Stimulated activated CD8-positive, alpha-beta memory T cell treated with anti-CD3 and anti-CD28 coated beads, Interleukin-12 subunit alpha, Interleukin-12 subunit beta, amount 100 ng/mL, for 1 hour (primary cell): Measurements from ENCODE around the gene OTUD5.

ENCODE experiments used
- DNase-seq: peaks from one replicate; pipeline ENCODE4 v3.0.0-alpha.2; 2020; ENCODE audit warnings: low read depth

OTUD5 gene

DNA sequence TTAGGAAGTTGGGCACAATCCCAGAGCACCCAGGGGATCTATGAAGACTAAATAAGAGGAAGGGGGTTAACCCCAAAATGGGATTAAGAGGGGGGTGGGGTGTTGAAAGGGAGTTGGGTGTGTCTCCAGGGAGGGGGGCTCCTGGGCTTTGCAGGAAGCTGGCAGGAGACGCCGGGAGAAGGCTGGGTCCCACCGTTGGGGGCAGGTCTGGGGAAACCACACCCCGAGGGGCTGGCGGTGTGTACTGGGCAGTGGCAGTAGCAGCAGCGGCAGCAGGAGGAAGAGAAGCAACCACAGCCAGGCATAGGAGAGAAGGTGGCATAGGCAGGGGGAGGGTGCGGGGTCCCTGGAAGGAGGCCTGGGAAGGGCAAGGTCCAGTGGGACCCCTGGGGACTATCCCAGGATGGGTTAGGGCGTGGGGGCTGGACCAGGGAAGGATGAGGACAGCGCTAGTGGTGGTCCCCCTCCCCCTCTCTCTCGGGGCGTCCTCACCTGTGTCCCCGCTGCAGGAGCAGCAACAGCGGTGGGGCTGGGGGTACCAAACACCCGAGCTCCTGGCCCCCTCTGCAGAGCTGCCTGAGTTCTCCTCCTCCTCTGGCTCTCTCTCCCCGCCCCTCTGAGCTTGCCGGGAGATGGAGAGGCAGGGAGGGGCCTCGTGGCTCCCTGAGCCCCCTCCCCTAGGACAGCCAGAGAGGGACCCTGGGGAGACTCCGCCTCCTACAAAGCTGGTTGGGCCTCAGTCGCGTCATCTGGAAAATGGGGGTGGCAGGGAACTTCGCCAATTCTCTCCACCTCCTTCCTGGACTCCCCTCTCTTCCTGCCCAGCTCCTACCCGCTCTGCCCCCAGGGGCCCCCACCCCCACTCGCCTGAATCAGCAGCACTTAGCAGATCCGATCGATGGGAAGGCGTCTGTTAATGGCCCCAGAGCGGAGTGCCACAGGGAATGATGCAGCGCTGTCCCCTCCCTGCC is 14.1 kb upstream of the OTUD5 start, which contains the start of gene KCND1:
TSS of gene KCND1 (minus strand) at position 596 of the 971 bp plus-strand sequence. CDS start 1,573 bp downstream, outside the sequence.
- DNase-seq = no peak

DNA sequence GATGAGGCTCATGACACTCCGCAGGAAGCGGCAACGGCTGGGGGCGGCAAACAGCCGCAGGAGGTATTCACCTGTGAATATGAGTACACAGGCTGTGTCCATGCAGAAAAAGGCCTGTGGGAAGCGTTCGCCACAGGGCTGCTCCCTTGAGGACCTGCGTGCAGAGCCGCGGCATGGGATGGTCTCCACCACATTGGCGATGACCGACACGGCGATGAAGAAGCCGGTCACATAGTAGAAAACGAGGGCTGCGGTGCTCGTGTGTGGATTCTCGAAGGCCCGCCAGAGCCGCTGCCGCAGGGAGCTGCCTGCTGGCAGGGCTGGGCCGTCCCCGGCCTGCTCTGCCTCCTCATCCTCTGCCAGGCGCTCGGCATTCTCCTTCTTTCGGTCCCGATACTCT is 12.1 kb upstream of the OTUD5 start:
- DNase-seq = no peak

DNA sequence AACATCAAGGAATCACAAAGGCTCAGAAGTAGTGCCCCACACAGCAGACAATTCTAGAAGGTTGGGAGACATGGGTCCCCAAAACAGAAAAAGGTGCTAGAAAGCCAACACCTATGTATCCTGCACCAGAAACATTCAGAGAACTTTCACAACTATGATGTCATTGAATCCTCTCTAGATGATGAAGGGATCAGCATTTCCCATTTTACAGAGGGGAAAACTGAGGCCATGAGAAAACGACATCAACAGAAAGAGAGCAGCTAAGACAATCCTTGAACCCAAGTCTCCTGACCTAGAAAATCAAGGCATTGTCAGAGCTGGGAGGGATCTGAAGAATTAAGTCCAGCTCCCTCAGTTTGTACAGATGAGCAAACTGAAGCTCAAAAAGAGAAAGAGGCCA is 11.0 kb upstream of the OTUD5 start:
- DNase-seq = no peak

DNA sequence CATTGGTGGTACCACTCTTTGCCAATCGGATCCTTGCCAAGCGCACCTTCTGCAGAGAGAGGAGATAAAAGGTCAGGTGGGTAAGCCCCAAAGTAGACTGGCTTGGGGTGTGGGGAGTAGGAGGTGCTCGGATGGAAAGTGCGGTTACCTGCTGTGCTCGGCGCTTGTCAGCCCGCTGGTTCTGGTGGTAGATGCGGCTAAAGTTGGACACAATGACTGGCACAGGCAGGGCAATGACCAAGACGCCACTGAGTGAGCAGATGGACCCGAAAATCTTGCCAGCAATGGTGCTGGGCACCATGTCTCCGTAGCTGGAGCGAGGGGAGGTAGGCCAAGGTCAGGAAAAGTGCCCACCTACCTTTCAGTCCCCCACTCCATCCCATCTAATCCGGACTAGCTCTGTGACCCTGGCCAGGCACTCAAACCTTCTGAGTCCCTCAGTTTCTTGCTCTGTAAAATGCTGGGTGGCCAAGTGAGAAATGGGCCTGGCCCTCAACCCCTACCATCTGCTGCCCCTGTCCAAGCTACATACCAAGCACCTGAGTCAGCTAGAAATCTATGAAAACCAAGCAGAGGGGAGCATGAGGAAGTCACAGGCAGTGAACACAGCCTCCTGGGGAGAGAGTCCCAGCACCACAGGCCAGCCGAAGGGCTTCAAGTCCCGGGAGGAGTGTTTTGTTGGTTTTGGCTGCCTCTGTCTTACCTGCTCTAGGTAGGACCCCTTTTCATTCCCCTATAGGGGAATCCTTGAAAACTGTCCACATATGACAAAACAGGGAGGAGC is 9.6 kb upstream of the OTUD5 start:
- DNase-seq = no peak

DNA sequence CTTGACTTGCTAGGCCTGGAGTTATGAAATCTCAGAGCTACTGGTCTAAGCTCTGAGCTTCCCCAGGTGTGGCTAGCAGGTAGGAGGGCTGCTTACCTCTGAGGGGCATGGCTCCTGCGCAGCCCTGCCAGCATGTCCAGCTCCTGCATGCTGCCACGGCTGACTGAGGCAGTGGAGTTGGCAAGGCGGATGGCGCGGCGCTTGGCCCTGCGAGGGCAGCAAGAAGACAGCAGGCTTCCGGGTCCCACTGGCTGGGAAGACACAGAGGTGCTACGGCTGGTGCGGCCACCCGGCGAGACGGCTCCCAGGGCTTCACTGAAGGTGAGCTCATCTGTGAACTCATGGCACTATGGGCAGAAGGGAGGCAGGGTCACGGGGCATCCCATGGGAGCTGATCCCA is 8.6 kb upstream of the OTUD5 start:
- no peak for DNase-seq

DNA sequence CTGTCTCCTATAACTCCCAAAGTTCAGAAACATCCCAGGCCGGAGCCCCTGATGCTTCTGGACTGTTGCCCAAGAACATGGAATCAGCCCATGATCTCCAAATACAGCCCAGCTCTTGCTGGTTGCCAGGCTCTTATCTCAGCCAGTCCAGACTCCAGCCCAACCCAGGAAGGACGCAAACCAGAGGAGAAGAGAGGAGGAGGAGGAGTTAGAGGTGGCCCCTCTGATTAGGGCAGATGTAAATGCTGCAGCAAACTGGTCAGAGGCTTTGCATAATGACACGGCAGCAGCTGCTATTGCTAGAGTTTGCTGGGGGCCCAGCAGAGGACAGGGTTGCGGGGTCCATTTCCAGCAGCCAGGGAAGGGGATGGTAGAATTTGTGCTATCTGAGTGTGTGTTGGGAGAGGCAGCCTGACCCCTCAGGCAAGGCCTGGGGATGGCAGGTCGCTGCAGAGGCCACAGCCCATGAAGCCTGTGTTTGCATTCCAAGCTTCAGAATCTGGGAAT is 4.2 kb upstream of the OTUD5 start:
- no peak for DNase-seq

DNA sequence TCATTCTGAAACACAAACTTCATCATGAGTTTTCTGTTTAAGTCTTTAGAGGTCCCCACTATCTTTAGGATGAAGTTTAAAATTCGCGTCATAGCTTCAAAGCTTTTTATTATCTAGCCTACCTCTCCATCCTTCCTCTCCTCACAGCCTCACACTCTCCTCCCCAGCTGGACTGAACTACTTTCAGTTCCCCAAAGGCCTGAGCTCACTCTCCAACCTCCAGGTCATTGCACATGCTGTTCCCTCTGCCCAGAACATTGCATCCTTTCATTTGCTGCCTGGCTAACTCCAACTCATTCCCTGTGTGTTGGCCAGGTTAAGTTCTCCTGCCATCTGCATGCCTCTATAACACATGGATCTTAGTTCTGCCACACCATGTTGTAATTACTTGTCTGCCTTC is 2.9 kb upstream of the OTUD5 start:
- no peak for DNase-seq

DNA sequence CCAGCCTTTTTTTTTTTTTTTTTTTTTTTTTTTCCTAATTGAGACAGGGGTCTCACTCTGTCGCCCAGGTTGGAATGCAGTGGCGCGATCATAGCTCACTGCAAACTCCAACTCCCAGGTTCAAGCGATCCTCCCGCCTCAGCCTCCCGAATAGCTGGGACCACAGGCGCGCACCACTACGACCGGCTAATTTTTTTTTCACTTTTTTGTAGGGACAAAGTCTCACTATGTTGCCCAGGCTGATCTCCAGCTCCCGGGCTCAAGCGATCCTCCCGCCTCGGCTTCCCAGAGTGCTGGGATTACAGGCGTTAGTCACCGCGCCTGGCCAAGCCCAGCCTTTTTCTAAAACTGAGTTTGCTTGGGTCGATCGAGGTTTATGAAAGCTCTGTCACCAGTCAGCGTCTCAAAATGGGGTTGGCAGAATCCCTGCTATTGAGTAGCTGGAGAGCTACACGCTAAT is 1.3 kb upstream of the OTUD5 start:
- no peak for DNase-seq

DNA sequence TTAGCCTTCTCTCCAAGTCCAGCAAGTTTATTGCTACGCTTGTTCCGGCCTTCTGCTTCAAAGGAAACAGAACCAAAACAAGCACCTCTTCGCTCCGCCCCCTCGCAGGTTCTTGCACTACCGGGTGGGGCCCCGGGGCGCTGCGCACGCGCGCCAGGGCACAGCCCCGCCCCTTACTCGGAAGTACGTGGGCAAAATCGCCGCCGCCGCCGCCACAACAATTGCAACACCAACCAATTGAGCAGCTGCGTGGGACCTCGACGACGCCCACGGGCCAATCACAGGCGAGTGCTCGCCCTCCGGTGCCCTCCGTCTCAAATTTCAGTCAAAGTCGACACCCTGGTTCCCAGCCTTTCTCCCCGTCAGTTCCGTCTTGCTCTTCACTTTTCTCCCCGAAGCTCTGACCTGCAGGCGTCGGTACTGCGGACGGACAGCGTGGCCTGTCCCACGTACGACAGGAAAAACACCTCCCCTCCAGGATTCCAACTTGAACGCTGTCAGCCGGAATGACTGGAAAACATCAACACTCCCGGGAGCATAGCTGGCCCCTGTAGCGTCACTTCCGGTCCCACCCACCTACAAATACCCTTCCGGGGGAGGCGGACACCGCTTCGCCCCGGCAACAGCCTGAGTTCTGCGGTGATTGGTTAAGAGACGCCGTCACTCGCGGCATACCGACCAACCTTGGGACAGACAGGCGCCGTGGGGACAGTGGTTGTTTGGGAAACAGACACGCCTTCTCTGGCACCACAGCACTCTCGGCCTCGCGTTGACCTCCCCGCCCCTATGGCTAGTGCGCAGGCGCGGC is 624 bp upstream of the OTUD5 start:
- peak; percentile 85 for DNase-seq

DNA sequence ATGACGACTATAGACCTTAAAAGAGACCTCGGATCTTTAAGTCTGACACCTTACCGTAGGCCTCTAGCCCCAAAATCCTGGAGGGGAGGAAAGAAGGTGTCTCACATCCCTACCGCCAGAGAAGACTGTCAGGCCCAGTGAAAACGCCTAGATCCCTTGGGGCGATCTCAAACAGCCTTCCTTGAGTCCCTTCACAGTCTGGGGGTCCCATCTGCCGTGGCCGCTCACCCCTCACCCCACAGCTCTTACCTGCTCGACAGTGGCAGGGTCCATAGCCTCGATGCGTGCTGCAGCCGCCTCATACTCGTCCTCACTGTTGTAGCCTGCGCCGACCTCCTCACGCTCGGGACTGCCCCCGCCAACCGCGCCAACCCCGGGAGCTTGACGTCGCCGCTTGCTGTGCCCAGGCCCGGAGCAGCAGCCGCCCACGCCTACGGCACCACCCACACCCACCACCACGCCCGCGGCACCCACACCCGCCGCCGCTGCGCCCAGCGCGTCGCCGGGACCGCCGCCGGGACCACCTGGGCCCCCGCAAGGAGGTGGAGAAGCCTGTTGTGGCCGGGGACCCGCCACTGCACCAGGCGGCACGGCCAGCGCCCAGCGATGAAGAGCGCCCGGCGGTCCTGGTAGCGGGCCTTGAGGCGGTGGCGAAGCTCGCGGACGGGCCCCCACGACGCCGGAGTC is 536 bp downstream of the OTUD5 start:
- DNase-seq = no peak

DNA sequence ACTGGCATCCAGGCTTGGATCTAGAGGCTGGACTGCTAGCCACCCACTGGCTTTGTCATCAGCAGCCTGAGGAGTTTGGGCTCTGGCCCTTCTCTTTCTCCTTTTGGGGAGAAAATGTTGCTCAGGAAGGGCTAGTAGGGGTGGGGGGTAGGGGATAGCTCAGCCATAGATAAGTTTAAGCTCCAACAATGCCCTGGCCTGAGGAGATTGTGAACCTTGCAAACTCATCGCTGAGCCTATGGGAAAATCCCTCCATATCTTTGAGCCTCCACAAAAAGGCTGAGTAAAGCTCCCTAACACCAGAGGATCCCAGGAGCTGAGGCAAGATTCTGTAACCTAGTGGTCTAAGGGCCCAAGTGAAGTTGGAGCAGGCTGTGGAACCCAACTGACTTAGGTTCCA is 8.8 kb downstream of the OTUD5 start:
- no peak for DNase-seq

DNA sequence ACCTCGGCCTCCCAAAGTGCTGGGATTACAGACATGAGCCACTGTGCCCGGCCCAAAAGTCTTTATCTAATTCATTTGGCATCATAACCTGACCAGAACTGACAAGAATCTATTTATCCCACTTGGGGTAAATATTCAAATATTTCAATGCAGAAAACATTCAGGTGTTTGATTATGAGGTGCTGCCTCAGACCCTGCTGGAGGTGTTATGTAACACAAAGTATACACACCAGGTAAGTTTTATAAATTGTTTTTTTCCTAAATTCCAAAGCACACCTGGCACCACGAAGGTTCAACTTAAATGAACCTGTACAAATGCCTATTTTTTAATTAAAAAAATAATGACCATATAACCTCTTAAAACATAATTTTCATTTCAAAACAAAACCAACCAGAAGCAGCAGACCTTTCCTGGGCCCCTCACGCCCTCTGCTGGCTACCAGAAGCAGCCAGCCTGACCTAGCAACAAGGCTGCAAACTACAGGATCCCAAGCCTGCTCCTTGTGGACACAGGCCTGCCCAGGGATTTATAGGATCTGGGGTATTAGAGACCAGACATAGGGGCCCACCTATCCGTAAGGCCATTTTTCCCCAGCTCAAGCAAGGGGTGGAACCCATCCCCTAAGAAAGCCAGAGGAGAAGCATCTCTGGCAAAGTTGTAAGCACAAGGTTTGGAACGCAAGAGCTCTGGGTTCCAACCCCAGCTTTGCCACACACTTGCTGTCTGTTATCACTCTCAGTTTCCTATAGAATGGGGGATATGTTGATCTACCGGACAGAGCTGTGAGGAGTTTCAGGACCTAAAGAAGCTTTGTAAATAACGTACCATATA is 11.7 kb downstream of the OTUD5 start:
- no peak for DNase-seq

DNA sequence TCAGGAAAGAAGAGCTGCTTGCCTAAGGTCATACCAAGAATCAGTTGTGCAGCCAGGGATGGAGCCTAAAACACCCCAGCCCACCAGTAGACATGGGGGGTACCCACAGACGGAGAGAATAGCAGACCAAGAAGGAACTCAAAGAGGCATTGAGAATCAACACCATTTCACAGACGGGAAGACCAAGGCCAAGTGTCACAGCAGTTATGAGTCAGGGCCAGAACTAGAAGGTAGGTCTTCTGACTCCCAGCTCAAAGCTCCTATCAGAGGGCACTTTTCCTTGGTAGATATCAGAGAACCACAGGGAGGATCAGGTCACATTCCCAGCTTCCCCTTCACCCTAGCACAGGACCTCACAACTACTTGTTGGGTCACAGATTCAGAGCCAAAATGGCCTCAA is 14.5 kb downstream of the OTUD5 start:
- DNase-seq = no peak

DNA sequence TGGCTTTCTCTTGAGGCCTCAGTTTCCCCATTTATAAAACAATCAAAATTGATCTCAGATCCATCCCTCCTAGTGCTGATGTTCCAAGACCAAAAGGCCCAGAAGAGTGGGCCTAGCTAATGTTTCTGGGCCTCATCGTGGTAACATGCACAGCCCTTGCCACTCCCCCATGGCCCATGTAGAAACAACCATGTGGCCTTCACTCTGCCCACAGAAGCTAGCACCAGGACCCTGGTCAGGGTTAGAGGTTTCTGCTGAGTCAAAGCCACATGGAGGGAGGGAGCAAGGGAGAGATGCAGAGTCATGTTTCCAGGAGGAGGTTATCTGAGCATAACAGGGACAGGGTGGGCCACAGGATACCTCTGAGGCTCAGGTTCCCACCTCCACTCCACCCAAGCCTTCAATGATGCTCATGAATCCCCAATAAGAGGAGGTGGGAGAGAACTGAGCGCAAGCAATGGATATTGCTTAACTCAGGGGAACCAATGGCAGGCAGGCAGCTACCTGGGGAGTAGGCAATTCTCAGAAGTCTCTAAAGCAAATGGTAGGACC is 16.9 kb downstream of the OTUD5 start:
- no peak for DNase-seq

DNA sequence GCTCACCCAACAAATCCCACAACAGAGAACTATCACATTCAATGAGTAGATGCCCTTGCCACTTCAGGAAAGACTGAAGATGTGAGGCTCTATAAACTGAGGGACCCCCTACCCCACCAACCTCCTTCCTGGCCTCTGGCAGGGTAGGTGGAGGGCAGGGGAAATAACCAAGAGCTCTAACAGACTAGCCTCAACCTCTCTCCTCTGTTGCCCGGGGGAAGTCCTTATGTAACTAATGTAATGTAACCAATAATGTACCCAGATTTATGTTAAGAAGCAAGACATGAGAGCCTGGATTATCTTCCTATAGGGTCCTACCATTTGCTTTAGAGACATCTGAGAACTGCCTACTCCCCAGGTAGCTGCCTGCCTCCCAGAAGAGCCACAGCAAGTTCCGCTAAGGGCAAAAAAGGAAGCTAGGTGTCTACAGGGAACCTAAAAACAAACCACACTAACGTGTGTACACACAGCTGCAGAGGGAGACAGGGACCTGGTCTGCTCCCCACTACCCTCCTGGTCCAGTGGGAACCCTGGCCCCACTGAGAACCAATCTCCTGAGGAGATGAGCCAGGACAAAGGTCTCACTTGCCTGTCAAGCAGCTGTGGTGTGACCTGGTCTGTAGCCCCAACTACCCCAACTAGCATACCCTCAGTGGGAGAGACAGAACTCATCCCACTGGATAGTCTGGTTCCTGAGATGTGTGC is 17.7 kb downstream of the OTUD5 start:
- no peak for DNase-seq

DNA sequence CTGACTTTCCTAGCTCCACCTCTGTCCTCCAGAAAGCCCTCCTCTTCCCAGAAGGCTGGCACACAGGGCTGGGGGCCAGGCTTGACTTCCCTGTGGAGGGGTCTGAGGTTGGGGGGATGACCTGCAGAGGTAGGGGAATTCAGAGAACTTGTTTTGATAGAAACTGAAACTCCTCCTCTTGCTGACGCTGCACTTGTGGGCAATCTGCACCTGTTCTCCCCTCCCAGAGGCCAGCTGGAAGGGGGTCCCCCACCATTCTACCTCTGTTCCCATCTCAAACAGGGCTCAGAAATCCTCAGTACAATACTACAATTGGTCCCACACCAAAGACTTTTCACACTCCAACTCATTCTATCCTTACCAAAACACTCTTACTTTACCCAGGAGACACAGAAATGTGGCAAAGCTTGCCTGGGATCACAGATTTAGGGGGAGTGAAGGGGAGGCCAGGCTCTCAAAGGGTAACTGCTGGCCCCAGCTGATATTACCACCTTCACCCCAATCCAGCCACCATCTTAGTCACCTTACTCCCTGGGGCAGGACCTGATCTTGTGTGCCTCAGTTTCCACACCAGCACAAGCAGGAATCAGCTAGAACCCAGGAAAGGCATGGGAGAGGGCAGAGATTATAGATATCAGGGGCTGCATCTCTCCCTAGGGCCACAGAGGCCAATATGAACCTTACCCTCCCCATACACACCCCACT is 18.5 kb downstream of the OTUD5 start:
- DNase-seq = no peak

DNA sequence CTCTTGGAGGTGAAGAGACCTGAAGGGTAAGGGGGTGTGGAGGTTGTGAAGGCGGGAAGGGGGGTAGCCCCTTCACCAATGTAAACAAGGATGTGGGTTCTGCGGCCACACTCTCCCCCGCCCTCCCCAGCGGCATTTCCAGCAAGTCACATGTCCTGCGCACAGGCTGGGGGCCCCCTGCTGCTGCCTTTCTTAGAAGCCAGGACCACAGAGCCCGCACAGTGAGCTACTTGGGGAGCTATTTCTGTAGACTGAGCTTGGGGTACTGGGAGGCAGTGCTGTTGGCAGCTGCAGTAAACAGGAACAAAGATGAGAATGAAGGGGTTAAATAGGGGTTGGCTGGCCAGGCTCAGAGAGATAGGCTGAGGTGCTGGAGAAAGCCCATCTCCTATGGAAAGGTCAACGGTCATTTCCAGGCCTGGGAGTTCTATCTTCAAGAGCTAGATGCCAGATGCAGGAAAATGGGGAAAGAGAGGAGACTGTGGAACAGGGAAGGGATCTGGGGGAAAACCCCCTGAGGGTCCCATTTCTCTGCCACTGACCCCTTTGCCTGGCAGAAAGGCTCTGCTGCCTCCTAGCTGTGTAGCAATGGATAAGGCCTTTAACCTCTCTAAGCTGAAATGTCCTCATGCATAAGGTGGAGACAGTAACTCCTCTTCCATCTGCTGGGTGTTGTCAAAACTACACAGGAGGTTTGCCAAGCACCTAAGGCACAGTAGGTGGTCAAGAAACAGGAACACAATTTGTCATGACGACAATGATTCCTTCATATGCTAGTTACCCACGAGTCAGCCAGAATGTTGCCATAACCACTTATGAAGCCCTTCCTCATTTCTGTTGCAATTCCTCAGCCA is 20.1 kb downstream of the OTUD5 start:
- DNase-seq = peak; percentile 68
